ENCODE measurements around the gene SHISA6.

SHISA6 gene

GRCh38 chr17:11555530-11555929 lies 314.5 kb downstream of the SHISA6 start:
- TF ChIP-seq REST (IDR thresholded peaks at IDR 0.05; ENCODE audit: insufficient read depth in 1 of 2, low read depth in 2 of 2, low read length in 2 of 2) (no peak), FOXP2 (optimal IDR thresholded peaks at IDR 0.05; ENCODE audit: borderline replicate concordance, extremely low read depth, extremely low read length, insufficient read depth) (no peak), SIN3A (IDR thresholded peaks at IDR 0.05; ENCODE audit: borderline replicate concordance, insufficient read depth, low read length) (no peak), TAF1 (IDR thresholded peaks at IDR 0.05; ENCODE audit: borderline replicate concordance, insufficient read depth, low read length) (no peak), POLR2AphosphoS5 (IDR thresholded peaks at IDR 0.05; ENCODE audit: low read depth, low read length) (no peak)

- TF ChIP-seq SIN3A (IDR thresholded peaks at IDR 0.05; ENCODE audit: borderline replicate concordance, insufficient read depth, low read length) = no peak
- TF ChIP-seq FOXP2 (optimal IDR thresholded peaks at IDR 0.05; ENCODE audit: borderline replicate concordance, extremely low read depth, extremely low read length, insufficient read depth) = no peak
- TF ChIP-seq REST (IDR thresholded peaks at IDR 0.05; ENCODE audit: insufficient read depth in 1 of 2, low read depth in 2 of 2, low read length in 2 of 2) = no peak
- TF ChIP-seq POLR2AphosphoS5 (IDR thresholded peaks at IDR 0.05; ENCODE audit: low read depth, low read length) = no peak
- no peak for TF ChIP-seq TAF1 (IDR thresholded peaks at IDR 0.05; ENCODE audit: borderline replicate concordance, insufficient read depth, low read length)
Measured at GRCh38 chr17:11557727-11558452, 316.9 kb downstream of the SHISA6 start.

- TF ChIP-seq SIN3A (IDR thresholded peaks at IDR 0.05; ENCODE audit: borderline replicate concordance, insufficient read depth, low read length) (no peak), POLR2AphosphoS5 (IDR thresholded peaks at IDR 0.05; ENCODE audit: low read depth, low read length) (no peak), TAF1 (IDR thresholded peaks at IDR 0.05; ENCODE audit: borderline replicate concordance, insufficient read depth, low read length) (no peak), FOXP2 (optimal IDR thresholded peaks at IDR 0.05; ENCODE audit: borderline replicate concordance, extremely low read depth, extremely low read length, insufficient read depth) (no peak), REST (IDR thresholded peaks at IDR 0.05; ENCODE audit: insufficient read depth in 1 of 2, low read depth in 2 of 2, low read length in 2 of 2) (no peak)
Measured at GRCh38 chr17:11558681-11559234, 317.7 kb downstream of the SHISA6 start.

- TF ChIP-seq REST (IDR thresholded peaks at IDR 0.05; ENCODE audit: insufficient read depth in 1 of 2, low read depth in 2 of 2, low read length in 2 of 2) (no peak), TAF1 (IDR thresholded peaks at IDR 0.05; ENCODE audit: borderline replicate concordance, insufficient read depth, low read length) (no peak), SIN3A (IDR thresholded peaks at IDR 0.05; ENCODE audit: borderline replicate concordance, insufficient read depth, low read length) (no peak), FOXP2 (optimal IDR thresholded peaks at IDR 0.05; ENCODE audit: borderline replicate concordance, extremely low read depth, extremely low read length, insufficient read depth) (no peak), POLR2AphosphoS5 (IDR thresholded peaks at IDR 0.05; ENCODE audit: low read depth, low read length) (no peak)
Measured at GRCh38 chr17:11559601-11560000, 318.6 kb downstream of the SHISA6 start.

Data from PFSK-1 (cell line).